SIG-M5 treated with dmso at 0.1 percent for 504 hours (cell line): Measurements from ENCODE around the gene ABCG1.
A peak's percentile ranks its signal among the peaks of the same experiment; 100 is the strongest.

Experiments used
- DNase-seq: peaks from one replicate; lab custom pipeline; 2025; ENCODE audit not compliant: unreplicated experiment; lab: John Stamatoyannopoulos, UW

ABCG1 gene

GRCh38 chr21:42231756-42232155, 12.8 kb downstream of the ABCG1 start:
- no peak for DNase-seq

GRCh38 chr21:42232176-42232825, 13.4 kb downstream of the ABCG1 start:
- no peak for DNase-seq

GRCh38 chr21:42233067-42233961, 14.4 kb downstream of the ABCG1 start:
- DNase-seq: peak; percentile 87

- DNase-seq: no peak
These were observed 15.1 kb downstream of the ABCG1 start for GRCh38 chr21:42234041-42234440.

GRCh38 chr21:42234464-42235241, 15.7 kb downstream of the ABCG1 start:
- DNase-seq: peak; percentile 47

- DNase-seq: no peak
These were observed 16.7 kb downstream of the ABCG1 start for GRCh38 chr21:42235593-42235992.

- DNase-seq: no peak
These were observed 17.1 kb downstream of the ABCG1 start for GRCh38 chr21:42236014-42236413.

- no peak for DNase-seq
These were observed 17.8 kb downstream of the ABCG1 start for GRCh38 chr21:42236693-42237092.

GRCh38 chr21:42237161-42237560, 18.2 kb downstream of the ABCG1 start:
- DNase-seq: no peak

GRCh38 chr21:42237577-42237976, 18.6 kb downstream of the ABCG1 start:
- no peak for DNase-seq

- DNase-seq: no peak
These were observed 19.4 kb downstream of the ABCG1 start for GRCh38 chr21:42238185-42238934.

- DNase-seq: no peak
These were observed 20.6 kb downstream of the ABCG1 start for GRCh38 chr21:42239556-42239955.

- DNase-seq: no peak
These were observed 21.0 kb downstream of the ABCG1 start for GRCh38 chr21:42239973-42240372.

GRCh38 chr21:42242611-42243010, 23.7 kb downstream of the ABCG1 start:
- DNase-seq: no peak

GRCh38 chr21:42243026-42243425, 24.1 kb downstream of the ABCG1 start:
- DNase-seq: no peak

- no peak for DNase-seq
These were observed 26.6 kb downstream of the ABCG1 start for GRCh38 chr21:42245331-42246193.

- DNase-seq: no peak
These were observed 28.8 kb downstream of the ABCG1 start for GRCh38 chr21:42247716-42248115.

GRCh38 chr21:42248241-42248640, 29.3 kb downstream of the ABCG1 start:
- no peak for DNase-seq

- DNase-seq: peak; percentile 87
These were observed 30.1 kb downstream of the ABCG1 start for GRCh38 chr21:42248783-42249597.
